Glutamatergic neuron (in vitro differentiated cells): ENCODE results near the gene ROR1. TPM values are rescaled to one million over a fixed set of nuclear protein-coding genes. Genes with fewer than 3 reads are reported as not detected.
A peak's percentile ranks its signal among the peaks of the same experiment; 100 is the strongest.

ENCODE experiments used
- DNase-seq: peaks from one replicate; pipeline ENCODE4 v3.0.0; 2022
- H3K27ac Mint-ChIP-seq: one replicate; pipeline ENCODE4 v1.8.0; 2020; ENCODE audit warnings: mild to moderate bottlenecking, mixed read lengths, inconsistent platforms; ENCODE audit not compliant: unreplicated experiment
- H3K27me3 Mint-ChIP-seq: one replicate; pipeline ENCODE4 v1.8.0; 2020; ENCODE audit warnings: mild to moderate bottlenecking, moderate library complexity, mixed read lengths, inconsistent platforms; ENCODE audit not compliant: unreplicated experiment
- H3K36me3 Mint-ChIP-seq: one replicate; pipeline ENCODE4 v1.8.0; 2020; ENCODE audit warnings: mild to moderate bottlenecking, mixed read lengths, inconsistent platforms; ENCODE audit not compliant: unreplicated experiment
- H3K4me1 Mint-ChIP-seq: one replicate; pipeline ENCODE4 v1.8.0; 2020; ENCODE audit warnings: mild to moderate bottlenecking, low read depth, mixed read lengths, inconsistent platforms; ENCODE audit not compliant: unreplicated experiment
- H3K4me3 Mint-ChIP-seq: one replicate; pipeline ENCODE4 v1.8.0; 2020; ENCODE audit warnings: mild to moderate bottlenecking, mixed read lengths, inconsistent platforms; ENCODE audit not compliant: unreplicated experiment
- H3K9me3 Mint-ChIP-seq: one replicate; pipeline ENCODE4 v1.8.0; 2020; ENCODE audit warnings: mild to moderate bottlenecking, moderate library complexity, mixed read lengths, inconsistent platforms; ENCODE audit not compliant: unreplicated experiment
- CTCF ChIP-seq: fragments of 200-600 bp; sonication (generic); IDR thresholded peaks from one replicate; pipeline ENCODE4 v1.5.0; 2021; ENCODE audit not compliant: partially characterized antibody, unreplicated experiment
- total RNA-seq: library from RNA; stranded (reverse); fragmentation: NEBNext Ultra II Directional; extraction: Animal tissue kit (Norgen Biotek cat#: 25700); gene quantifications from one replicate; pipeline ENCODE4 v1.2.1, GENCODE V29; 2021; ENCODE audit not compliant: unreplicated experiment

Gene ROR1
- total RNA-seq, 1 donor from 2014 or later = 11.3 TPM

- no peak overlapping the region for H3K27ac Mint-ChIP-seq
- no peak overlapping the region for H3K4me3 Mint-ChIP-seq
- no peaks in the 10 kb centered on the region for H3K36me3 Mint-ChIP-seq
- peaks cover 14% of the 10 kb centered on the region for H3K4me1 Mint-ChIP-seq
- DNase-seq = no peak
- no peaks in the 10 kb centered on the region for H3K27me3 Mint-ChIP-seq
- H3K9me3 Mint-ChIP-seq = no peaks in the 10 kb centered on the region
- TF ChIP-seq CTCF = no peak
Measured at GRCh38 chr1:63868268-63868781, 94.5 kb downstream of the ROR1 start.

DNA sequence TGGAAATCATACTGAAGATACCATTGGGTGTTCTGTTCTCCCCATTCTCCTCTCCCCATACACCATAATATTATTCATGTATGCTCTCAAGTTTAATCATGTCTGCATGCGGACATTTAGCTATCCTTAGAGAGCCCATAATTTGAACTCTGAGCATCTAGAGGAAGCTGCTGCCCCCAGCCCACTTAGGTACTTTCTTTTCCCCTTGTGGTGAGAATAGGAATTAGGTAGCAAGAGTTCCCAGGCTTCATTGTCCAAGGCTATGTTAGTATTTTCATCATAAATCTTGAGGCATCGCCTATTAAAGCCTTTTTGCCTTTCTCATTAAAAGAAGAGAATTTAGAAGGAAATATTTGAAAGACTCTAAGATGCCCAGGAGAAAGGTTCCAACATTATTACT lies 96.3 kb downstream of the ROR1 start:
- H3K36me3 Mint-ChIP-seq = no peaks in the 10 kb centered on the region
- H3K4me3 Mint-ChIP-seq = no peak overlapping the region
- no peak overlapping the region for H3K27ac Mint-ChIP-seq
- no peaks in the 10 kb centered on the region for H3K9me3 Mint-ChIP-seq
- no peak for DNase-seq
- peaks cover 14% of the 10 kb centered on the region for H3K4me1 Mint-ChIP-seq
- H3K27me3 Mint-ChIP-seq = no peaks in the 10 kb centered on the region
- peak; percentile 19 for TF ChIP-seq CTCF

GRCh38 chr1:63871463-63871862 lies 97.6 kb downstream of the ROR1 start:
- DNase-seq = no peak
- H3K9me3 Mint-ChIP-seq = no peaks in the 10 kb centered on the region
- no peak overlapping the region for H3K27ac Mint-ChIP-seq
- H3K36me3 Mint-ChIP-seq = no peaks in the 10 kb centered on the region
- TF ChIP-seq CTCF = no peak
- H3K27me3 Mint-ChIP-seq = peaks cover 1% of the 10 kb centered on the region
- no peak overlapping the region for H3K4me3 Mint-ChIP-seq
- peaks cover 14% of the 10 kb centered on the region for H3K4me1 Mint-ChIP-seq

DNA sequence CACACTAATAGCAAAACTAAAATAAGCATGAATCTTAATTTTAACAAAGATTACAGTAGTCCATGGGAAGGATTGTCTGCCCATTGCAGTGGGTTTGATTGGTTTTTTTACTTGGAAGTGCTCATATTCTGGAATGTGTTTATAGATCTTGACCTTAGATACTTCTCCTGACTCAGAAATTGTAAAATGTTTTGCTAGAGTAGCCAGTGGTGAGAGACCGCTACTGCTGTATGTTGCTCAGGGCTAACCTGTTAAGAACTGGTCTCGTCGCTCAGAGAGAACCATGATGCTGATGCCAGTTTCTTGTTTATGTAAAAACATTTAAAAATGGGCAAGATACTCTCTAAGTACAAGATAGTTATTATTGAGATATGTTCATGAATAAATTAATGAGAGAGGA lies 99.9 kb downstream of the ROR1 start:
- no peak overlapping the region for H3K27ac Mint-ChIP-seq
- H3K36me3 Mint-ChIP-seq = no peaks in the 10 kb centered on the region
- peaks cover 21% of the 10 kb centered on the region for H3K4me1 Mint-ChIP-seq

More for the DNA sequence above, 99.9 kb downstream of the ROR1 start:
- Mint-ChIP-seq H3K9me3 (no peaks in the 10 kb centered on the region), H3K4me3 (no peak overlapping the region), H3K27me3 (peaks cover 1% of the 10 kb centered on the region)
- TF ChIP-seq CTCF = no peak
- no peak for DNase-seq
